ENCODE measurements around the gene MARCHF10. TPM values are rescaled to one million over a fixed set of nuclear protein-coding genes. Genes with fewer than 3 reads are reported as not detected.

Gene MARCHF10
- total RNA-seq, 1 donor from 2014 or later = not detected

DNA sequence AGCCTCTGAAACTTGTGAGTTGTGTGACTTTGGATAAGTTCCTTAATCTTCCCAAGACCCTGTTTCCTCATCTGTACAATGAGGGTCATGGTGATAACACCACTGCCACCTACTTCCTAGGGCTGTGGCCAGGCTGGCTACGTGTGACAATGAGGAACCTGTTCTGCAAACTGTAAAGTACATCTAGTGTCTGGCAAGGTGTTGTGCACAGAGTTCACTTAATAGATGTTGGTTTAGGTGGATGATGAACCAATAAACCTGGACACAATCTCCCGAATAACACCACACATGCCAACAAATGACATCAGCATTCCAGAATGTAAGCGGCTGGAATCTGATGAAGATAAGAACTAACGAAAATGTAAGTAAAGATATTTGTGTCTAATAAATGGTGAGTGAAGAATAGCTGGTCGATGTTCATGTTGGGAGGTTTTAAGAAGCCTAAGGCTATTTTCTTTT lies 82.3 kb downstream of the MARCHF10 start:
- Mint-ChIP-seq H3K4me1 (ENCODE audit: low read depth) (peaks cover 20% of the 10 kb centered on the region), H3K36me3 (ENCODE audit: low read depth) (peaks cover 2% of the 10 kb centered on the region), H3K27me3 (ENCODE audit: insufficient read depth) (peaks cover 80% of the 10 kb centered on the region), H3K4me3 (no peak overlapping the region), H3K27ac (no peak overlapping the region), H3K9me3 (peaks cover 13% of the 10 kb centered on the region)
- intact Hi-C loops (cut with micrococcal nuclease) = loop anchor here (1.0 kb wide), 2 partner anchors 11 to 242 kb away; no protein-coding TSS in a partner anchor
- no peak for DNase-seq (ENCODE audit: low spot score)

DNA sequence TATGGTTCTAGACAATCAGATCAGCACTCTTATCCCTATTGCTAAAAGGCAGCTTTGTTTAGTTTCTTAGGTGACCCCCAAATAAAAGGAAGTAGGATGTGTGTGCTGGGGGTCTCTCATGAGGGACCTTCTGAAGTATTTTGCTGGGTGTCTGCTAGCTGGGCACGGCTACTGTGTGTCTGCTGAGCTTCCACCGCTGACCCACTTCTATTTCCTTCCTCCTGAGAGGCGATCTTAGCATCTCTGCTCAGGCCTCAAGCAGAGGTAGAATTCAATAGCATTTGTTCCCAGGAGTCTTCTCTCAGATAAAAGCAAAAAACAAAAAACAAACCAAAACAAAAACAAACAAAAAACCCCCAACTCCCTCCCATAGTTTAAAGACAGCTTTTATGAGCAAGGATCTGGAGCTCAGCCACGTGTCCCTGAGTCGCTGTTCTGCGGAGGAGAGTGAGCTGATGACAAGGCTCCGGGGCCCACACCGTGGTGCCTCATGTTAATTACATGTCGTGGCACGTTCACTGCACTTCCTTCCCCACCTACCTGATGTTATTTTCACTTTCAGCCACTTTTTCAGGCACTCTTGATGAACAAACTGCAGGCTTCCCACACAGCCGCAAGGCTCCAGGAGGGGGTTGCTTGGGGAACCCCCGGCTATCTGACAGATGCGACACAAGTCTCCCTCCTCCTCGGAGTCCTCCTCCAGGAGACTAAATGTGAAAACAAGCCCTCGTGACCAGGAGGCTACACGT lies 83.5 kb downstream of the MARCHF10 start:
- Mint-ChIP-seq H3K4me3 (peak overlapping the region; percentile 23), H3K4me1 (ENCODE audit: low read depth) (peaks cover 20% of the 10 kb centered on the region), H3K27me3 (ENCODE audit: insufficient read depth) (peaks cover 85% of the 10 kb centered on the region), H3K36me3 (ENCODE audit: low read depth) (peaks cover 2% of the 10 kb centered on the region), H3K9me3 (peaks cover 13% of the 10 kb centered on the region), H3K27ac (peak overlapping the region; percentile 85)
- intact Hi-C loops (cut with micrococcal nuclease) = loop anchor here (1.0 to 5.0 kb wide), 4 partner anchors 13 to 302 kb away; partner anchors contain the start of gene METTL2A
- peak; percentile 45 for DNase-seq (ENCODE audit: low spot score)

DNA sequence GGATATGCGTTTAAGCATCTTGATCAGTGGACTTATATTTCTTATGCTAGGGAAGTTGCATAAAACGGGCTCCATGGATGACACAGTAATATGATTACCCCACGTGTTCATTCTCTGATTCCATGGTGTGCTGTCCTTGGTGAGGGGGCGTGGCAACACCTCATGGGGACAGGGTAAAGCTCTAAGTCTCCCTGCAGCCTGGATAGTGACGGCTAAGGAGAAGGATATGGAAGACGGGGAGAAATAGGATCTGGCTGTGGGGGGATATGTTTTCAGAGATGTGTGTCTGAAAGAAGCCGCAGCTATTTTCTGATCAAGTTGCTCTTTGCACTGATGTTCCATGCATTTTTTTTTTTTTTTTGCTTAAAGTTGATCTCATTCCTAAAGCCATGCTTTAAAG lies 84.3 kb downstream of the MARCHF10 start:
- peak overlapping the region; percentile 9 for H3K4me3 Mint-ChIP-seq
- intact Hi-C loops (cut with micrococcal nuclease) = loop anchor here (1.0 to 5.0 kb wide), 2 partner anchors 71 to 302 kb away; partner anchors contain the start of gene METTL2A
- peaks cover 13% of the 10 kb centered on the region for H3K9me3 Mint-ChIP-seq
- H3K36me3 Mint-ChIP-seq (ENCODE audit: low read depth) = peaks cover 2% of the 10 kb centered on the region
- H3K27me3 Mint-ChIP-seq (ENCODE audit: insufficient read depth) = peaks cover 87% of the 10 kb centered on the region
- H3K4me1 Mint-ChIP-seq (ENCODE audit: low read depth) = peaks cover 20% of the 10 kb centered on the region
- no peak overlapping the region for H3K27ac Mint-ChIP-seq
- no peak for DNase-seq (ENCODE audit: low spot score)

DNA sequence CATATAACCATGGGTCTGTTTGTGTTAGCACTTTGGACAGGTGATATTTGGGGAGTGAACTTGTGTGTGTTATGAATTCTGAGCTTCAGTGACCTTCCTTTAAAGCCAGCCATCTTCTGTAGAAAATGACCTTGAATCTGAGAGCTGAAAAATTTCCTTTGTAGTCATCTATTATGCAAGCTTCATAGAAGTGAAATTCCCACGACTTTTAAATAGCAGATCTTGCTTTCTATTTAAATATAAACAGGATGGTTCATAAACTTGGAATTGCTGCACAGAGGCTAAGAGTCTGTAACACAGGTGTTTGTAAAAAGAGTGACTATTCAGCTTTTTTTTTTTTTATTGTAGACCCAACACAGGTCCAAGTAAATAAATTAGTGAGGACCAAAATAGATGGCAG lies 85.5 kb downstream of the MARCHF10 start:
- peaks cover 86% of the 10 kb centered on the region for H3K27me3 Mint-ChIP-seq (ENCODE audit: insufficient read depth)
- intact Hi-C loops (cut with micrococcal nuclease) = loop anchor here (5.0 kb wide), 1 partner anchor 300 kb away; the partner anchor contains the start of gene METTL2A

DNA sequence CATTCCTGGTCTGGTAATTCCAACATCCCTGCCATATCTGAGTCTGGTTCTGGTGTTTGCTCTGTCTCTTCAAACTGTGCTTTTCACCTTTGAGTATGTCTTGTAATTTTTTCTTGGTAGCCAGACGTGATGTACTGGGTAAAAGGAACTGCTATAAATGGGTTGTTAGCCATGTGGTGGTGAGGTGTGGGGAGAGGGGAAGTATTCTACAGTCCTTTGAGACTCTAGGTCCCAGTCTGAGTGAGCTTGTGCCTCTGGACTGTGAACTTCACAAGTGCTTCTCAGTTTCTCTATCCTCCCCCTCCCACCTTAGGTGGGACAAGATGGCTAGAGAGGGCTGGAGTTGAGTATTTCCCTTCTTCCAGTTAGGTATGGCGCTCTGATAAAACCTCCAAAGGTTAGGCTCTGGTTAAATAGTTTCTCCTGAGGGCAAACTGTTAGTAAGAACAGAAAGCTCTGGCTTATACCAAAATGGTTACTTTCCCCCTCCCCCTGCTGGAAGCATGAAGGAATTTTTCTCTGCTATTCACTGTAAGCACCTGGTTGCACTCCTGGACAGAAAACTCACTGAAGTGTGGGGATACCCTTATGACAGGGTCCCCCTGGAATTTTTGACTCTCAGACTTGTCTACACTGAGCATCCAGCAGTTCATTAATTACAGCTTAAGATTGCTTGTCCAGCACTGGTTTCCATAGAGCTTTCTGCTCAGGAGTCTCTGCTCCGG lies 87.8 kb downstream of the MARCHF10 start:
- intact Hi-C loops (cut with micrococcal nuclease) = loop anchor here (5.0 kb wide), 1 partner anchor 298 kb away; the partner anchor contains the start of gene METTL2A

More for the DNA sequence above, 85.5 kb downstream of the MARCHF10 start:
- DNase-seq (ENCODE audit: low spot score) = no peak
- H3K4me3 Mint-ChIP-seq = no peak overlapping the region
- H3K9me3 Mint-ChIP-seq = peaks cover 13% of the 10 kb centered on the region
- H3K27ac Mint-ChIP-seq = no peak overlapping the region
- peaks cover 20% of the 10 kb centered on the region for H3K4me1 Mint-ChIP-seq (ENCODE audit: low read depth)
- H3K36me3 Mint-ChIP-seq (ENCODE audit: low read depth) = peaks cover 2% of the 10 kb centered on the region

DNA sequence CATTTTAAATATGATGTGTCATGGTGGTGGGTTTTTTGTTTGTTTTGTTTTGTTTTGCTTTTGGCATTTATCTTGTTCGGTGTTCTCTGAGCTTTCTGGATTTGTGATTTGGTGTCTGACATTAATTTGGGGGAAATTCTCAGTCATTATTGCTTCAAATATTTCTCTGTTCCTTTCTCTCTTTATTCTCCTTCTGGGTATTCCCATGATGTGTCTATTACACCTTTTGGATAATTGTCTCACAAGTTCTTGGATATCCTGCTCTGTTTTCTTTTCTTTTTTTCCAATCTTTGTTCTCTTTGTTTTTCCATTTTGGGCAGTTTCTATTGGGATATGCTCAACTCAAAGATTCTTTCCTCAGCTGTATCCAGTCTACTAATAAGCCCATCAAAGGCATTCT lies 88.5 kb downstream of the MARCHF10 start:
- Mint-ChIP-seq H3K4me1 (ENCODE audit: low read depth) (peaks cover 12% of the 10 kb centered on the region), H3K36me3 (ENCODE audit: low read depth) (peaks cover 2% of the 10 kb centered on the region), H3K4me3 (no peak overlapping the region), H3K27me3 (ENCODE audit: insufficient read depth) (peaks cover 67% of the 10 kb centered on the region), H3K27ac (no peak overlapping the region), H3K9me3 (peaks cover under 1% of the 10 kb centered on the region)
- DNase-seq (ENCODE audit: low spot score) = no peak
- intact Hi-C loops (cut with micrococcal nuclease) = no loop called here

More for the DNA sequence above, 87.8 kb downstream of the MARCHF10 start:
- Mint-ChIP-seq H3K9me3 (peaks cover 5% of the 10 kb centered on the region), H3K27me3 (ENCODE audit: insufficient read depth) (peaks cover 74% of the 10 kb centered on the region), H3K27ac (no peak overlapping the region), H3K4me3 (no peak overlapping the region), H3K4me1 (ENCODE audit: low read depth) (peaks cover 19% of the 10 kb centered on the region), H3K36me3 (ENCODE audit: low read depth) (peaks cover 2% of the 10 kb centered on the region)
- no peak for DNase-seq (ENCODE audit: low spot score)

DNA sequence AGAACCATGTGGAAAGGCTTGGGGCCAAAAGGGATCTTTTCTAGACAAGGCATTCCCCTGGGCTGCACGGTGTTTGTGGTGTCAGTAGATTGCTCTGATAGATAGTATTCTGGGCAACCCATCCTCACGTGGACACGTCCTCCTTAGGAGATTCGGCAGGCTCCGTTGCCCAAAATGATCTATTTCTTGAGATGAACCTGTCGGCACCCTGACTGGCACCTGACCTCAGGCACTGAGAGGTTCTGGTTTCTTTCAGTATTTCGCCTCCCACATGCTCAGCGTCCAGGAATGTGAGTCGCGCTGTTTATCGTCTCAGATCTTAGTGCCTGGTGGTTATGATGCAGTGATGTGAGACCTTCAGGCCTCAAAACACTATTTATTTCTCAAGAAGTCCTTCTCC lies 89.7 kb downstream of the MARCHF10 start:
- Mint-ChIP-seq H3K27me3 (ENCODE audit: insufficient read depth) (peaks cover 57% of the 10 kb centered on the region), H3K4me3 (no peak overlapping the region), H3K36me3 (ENCODE audit: low read depth) (no peaks in the 10 kb centered on the region), H3K4me1 (ENCODE audit: low read depth) (no peaks in the 10 kb centered on the region), H3K9me3 (no peaks in the 10 kb centered on the region), H3K27ac (no peak overlapping the region)
- intact Hi-C loops (cut with micrococcal nuclease) = no loop called here
- DNase-seq (ENCODE audit: low spot score) = no peak

DNA sequence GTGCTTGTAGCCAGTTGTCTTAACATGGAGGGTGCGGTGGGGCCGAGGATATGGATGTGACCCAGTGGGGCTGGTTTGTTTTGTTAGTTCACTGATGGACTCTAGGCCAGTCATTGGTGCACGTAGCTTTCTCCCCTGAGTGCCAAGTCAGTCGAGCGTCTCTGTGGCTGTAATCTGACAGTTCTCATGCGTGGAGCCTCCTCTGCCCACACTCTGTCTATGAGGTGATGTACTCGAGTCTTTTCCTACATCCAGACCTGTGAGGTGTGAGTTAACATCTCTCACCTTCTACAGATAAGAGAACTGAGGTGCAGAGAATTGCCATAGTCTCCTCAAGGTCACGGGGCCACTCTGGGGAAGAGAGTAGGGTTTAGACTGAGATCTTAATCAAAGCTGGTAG lies 90.2 kb downstream of the MARCHF10 start:
- intact Hi-C loops (cut with micrococcal nuclease) = no loop called here
- no peaks in the 10 kb centered on the region for H3K4me1 Mint-ChIP-seq (ENCODE audit: low read depth)
- no peak for DNase-seq (ENCODE audit: low spot score)
- no peaks in the 10 kb centered on the region for H3K36me3 Mint-ChIP-seq (ENCODE audit: low read depth)
- peaks cover 54% of the 10 kb centered on the region for H3K27me3 Mint-ChIP-seq (ENCODE audit: insufficient read depth)
- H3K27ac Mint-ChIP-seq = no peak overlapping the region
- no peak overlapping the region for H3K4me3 Mint-ChIP-seq
- no peaks in the 10 kb centered on the region for H3K9me3 Mint-ChIP-seq

DNA sequence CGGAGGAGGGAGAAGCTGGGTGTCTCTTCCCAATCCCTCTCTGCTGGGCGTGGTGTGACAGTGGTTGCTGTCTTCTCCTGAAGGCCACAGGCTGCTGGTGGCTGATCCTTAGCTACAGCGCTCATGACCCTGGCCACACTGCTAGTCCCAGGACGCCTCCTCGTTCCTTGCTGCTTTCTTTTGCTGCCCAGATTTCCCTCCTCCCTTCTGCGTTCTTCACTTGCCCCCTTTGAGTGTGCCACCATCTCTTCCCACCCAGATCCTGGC lies 90.6 kb downstream of the MARCHF10 start:
- no peaks in the 10 kb centered on the region for H3K9me3 Mint-ChIP-seq
- intact Hi-C loops (cut with micrococcal nuclease) = no loop called here
- H3K27ac Mint-ChIP-seq = no peak overlapping the region
- no peaks in the 10 kb centered on the region for H3K4me1 Mint-ChIP-seq (ENCODE audit: low read depth)
- peaks cover 50% of the 10 kb centered on the region for H3K27me3 Mint-ChIP-seq (ENCODE audit: insufficient read depth)
- no peak overlapping the region for H3K4me3 Mint-ChIP-seq
- no peaks in the 10 kb centered on the region for H3K36me3 Mint-ChIP-seq (ENCODE audit: low read depth)
- no peak for DNase-seq (ENCODE audit: low spot score)

DNA sequence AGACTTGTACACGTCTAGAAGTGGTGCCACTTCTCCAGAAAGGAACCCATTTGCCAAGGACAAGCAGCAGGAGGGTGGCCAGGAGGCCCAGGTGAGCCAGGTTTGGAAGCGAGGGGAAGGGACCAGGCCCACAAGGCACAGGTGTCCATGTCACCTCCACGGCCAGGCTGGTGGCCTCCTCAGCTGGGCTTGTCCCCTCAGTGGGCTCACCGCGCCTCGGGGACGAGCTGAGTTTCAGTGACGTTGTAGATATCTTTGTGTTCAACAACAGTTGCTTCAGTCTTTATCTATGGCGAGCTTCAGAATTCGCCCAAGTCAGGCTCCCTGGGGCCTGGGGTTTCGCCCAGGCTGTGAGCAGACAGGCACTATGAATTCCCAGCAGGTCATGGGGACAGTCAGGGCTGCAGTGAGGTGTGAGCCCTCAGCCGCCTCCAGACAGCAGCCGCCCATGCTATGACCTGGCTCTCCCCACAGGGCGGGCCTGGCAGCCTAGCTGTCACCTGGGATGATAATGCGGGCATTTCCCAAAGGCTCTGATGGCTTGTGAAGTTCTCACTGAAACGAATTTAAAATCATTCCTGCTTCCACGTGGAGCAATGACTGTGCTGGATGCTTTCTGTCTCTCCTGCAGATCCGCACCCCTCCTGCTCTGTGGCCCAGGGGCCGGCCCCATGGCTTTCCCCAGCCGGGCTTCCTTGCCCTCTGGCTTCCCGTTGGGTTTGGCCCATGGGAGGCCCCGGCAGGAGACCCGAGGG lies 91.1 kb downstream of the MARCHF10 start:
- no peaks in the 10 kb centered on the region for H3K9me3 Mint-ChIP-seq
- intact Hi-C loops (cut with micrococcal nuclease) = no loop called here
- peaks cover 46% of the 10 kb centered on the region for H3K27me3 Mint-ChIP-seq (ENCODE audit: insufficient read depth)
- H3K36me3 Mint-ChIP-seq (ENCODE audit: low read depth) = no peaks in the 10 kb centered on the region
- H3K4me1 Mint-ChIP-seq (ENCODE audit: low read depth) = no peaks in the 10 kb centered on the region
- H3K4me3 Mint-ChIP-seq = no peak overlapping the region
- DNase-seq (ENCODE audit: low spot score) = no peak
- no peak overlapping the region for H3K27ac Mint-ChIP-seq

DNA sequence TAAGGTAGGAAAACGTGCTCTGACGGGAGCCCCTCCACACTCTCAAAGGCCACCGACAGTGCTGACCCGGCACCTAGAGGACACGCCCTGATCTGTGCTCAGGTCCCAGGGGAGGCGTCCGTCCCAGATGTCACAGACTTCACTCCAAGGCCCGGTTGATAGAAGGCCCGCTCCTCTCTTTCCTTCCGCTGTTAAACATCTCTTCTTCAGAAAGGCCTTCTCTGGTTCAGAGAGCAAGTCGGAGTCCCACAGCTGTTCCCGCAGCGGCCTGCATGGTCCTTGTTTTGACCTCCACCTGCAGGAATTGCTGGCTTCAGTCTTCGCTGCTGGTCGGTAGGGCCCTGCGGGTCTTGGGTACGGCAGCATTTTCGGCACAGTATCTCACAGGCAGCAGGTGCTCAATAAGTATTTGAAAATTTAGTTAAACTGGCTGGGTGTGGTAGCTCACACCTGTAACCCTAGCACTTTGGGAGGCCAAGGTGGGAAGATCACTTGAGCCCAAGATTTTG lies 92.2 kb downstream of the MARCHF10 start:
- no peaks in the 10 kb centered on the region for H3K36me3 Mint-ChIP-seq (ENCODE audit: low read depth)
- no peak overlapping the region for H3K27ac Mint-ChIP-seq
- no peak for DNase-seq (ENCODE audit: low spot score)
- no peak overlapping the region for H3K4me3 Mint-ChIP-seq
- intact Hi-C loops (cut with micrococcal nuclease) = no loop called here
- H3K27me3 Mint-ChIP-seq (ENCODE audit: insufficient read depth) = peaks cover 45% of the 10 kb centered on the region
- H3K4me1 Mint-ChIP-seq (ENCODE audit: low read depth) = no peaks in the 10 kb centered on the region
- no peaks in the 10 kb centered on the region for H3K9me3 Mint-ChIP-seq

DNA sequence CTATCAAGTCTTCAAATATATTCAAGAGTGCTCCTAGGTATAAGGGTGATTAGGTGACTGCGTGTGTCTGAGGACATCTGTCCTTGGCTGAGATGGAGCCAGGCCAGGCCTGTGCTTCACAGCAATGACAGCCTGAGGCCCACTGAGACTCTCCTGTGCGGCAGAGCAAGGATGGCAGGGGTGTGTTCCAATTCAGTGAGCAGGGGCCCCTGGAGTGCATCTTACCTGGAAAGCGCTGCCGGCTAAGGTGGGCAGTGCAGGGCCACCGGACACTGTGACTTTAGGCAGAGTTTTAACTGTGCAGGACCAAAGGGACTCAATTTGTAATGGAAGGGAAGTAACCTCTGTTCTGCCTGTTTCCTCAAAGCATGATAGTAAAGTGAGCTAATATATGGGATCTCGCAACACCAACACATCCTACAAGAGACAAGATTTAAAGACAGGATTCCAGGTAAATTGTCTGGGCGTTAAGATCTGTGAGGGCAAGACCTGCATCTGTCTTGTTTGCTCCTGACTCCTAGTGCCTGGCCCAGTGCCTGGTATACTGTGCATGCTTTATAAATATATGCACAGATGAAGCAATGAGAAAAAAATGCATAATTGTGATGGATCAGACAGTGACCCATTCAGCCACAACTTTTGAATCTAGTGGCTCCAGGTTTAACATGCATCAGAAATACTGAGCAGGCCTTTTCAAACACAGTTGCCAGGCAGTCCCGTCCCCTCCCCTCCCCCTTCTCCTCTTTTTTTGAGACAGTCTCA lies 93.9 kb downstream of the MARCHF10 start:
- H3K4me3 Mint-ChIP-seq = no peak overlapping the region
- H3K36me3 Mint-ChIP-seq (ENCODE audit: low read depth) = no peaks in the 10 kb centered on the region
- no peak for DNase-seq (ENCODE audit: low spot score)
- no peaks in the 10 kb centered on the region for H3K9me3 Mint-ChIP-seq
- H3K27me3 Mint-ChIP-seq (ENCODE audit: insufficient read depth) = peaks cover 33% of the 10 kb centered on the region
- intact Hi-C loops (cut with micrococcal nuclease) = no loop called here
- H3K27ac Mint-ChIP-seq = no peak overlapping the region
- no peaks in the 10 kb centered on the region for H3K4me1 Mint-ChIP-seq (ENCODE audit: low read depth)
